Ecto neural progenitor cell (in vitro differentiated cells): Measurements from ENCODE around the gene APOBEC3A.

ENCODE experiments used
- DNase-seq: peaks from one replicate; pipeline ENCODE4 v3.0.0-alpha.2; 2018; ENCODE audit warnings: low spot score

APOBEC3A gene

GRCh38 chr22:38957046-38957770 lies at the start of gene APOBEC3A:
TSS of gene APOBEC3A (plus strand) at chr22:38957609. CDS start at chr22:38957692, 83 bp downstream.
- DNase-seq, result no peak

DNA sequence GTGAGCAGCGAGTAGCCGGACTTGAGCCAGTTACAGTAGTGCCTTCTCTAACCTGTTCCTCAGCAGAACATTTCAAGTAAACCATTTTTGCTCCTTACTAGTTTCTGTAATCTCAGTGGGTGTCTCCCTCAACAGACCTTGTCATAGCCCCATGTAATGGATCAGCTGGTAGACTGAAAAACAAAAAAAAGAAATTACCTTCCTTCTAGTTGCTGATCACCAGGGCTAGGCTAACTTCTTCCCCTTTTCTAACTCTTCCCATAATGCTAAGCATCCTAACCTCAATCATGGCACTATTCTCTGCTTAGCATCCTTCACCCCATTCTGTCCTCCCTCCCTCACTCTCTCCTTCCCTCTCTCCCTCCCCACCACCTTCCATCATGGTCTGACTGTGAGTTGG lies 49.6 kb upstream of the APOBEC3A start:
- no peak for DNase-seq

GRCh38 chr22:38911434-38911833 lies 46.0 kb upstream of the APOBEC3A start:
- no peak for DNase-seq

DNA sequence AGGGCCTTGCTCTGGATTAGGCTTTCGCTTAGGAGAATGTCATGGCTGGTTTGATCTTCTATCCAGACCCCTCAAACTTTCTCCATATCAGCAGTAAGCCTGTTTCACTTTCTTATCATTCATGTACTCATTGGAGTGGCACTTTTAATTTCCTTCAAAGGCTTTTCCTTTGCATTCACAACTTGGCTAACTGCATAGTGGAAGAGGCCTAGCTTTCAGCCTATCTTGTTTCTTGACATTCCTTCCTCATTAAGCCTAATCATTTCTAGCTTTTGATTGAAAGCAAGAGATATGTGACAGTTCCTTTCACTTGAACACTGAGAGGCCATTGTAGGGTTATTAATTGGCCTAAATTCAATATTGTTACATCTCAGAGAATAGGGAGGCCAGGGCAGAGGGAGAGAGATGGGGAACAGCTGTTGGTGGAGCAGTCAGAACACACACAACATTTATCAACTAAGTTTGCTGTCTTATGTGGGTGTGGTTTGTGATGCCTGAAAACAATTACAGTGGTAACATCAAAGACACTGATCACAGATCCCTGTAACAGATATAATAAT lies 37.7 kb upstream of the APOBEC3A start:
- DNase-seq, result no peak

DNA sequence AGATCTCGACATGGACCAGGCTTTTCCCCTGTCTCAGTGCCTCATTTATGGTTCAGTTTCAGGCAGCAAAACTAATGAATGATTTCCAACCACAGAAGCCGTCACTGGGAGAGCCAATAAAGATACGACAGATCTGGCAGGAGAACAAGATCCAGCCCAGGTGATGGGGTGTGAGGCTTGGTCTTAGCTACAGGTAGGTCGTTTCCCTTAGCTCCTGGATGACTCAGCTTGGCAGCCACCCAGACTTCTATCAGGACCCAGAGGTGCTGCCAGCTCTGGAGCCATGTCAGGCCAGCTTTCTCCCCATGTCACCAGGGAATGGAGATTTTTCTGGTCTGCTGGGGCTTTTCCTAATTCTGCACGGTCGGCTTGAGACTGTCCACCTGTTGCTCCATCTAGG lies 36.3 kb upstream of the APOBEC3A start:
- DNase-seq, result no peak

- no peak for DNase-seq
These were observed 35.6 kb upstream of the APOBEC3A start for GRCh38 chr22:38921806-38922205.

- DNase-seq, result no peak
These were observed 33.7 kb upstream of the APOBEC3A start for GRCh38 chr22:38923463-38924346.

- no peak for DNase-seq
These were observed 33.0 kb upstream of the APOBEC3A start for GRCh38 chr22:38924347-38924952.

DNA sequence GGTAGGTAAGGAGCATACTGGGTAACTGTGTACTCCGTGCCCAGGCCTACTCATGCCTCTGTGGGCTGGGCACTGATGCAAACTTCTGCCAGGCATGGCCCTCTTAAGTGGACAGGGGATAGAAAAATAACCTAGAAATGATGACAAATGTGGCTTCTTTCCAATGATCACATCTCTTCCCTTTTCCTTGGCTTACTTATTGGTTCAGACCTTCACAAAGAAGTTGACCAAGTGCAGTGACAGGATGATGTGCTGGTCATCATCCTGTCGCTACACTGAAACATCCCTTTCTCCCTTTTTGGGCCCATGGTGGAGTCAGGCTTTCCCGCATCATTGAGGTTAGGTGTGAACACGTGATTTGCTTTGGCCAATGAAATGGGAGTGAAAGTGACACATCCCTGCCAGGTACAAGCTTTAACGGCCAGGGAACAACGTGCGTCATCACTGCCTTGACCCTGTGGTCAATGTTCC lies 31.8 kb upstream of the APOBEC3A start:
- DNase-seq, result no peak

DNA sequence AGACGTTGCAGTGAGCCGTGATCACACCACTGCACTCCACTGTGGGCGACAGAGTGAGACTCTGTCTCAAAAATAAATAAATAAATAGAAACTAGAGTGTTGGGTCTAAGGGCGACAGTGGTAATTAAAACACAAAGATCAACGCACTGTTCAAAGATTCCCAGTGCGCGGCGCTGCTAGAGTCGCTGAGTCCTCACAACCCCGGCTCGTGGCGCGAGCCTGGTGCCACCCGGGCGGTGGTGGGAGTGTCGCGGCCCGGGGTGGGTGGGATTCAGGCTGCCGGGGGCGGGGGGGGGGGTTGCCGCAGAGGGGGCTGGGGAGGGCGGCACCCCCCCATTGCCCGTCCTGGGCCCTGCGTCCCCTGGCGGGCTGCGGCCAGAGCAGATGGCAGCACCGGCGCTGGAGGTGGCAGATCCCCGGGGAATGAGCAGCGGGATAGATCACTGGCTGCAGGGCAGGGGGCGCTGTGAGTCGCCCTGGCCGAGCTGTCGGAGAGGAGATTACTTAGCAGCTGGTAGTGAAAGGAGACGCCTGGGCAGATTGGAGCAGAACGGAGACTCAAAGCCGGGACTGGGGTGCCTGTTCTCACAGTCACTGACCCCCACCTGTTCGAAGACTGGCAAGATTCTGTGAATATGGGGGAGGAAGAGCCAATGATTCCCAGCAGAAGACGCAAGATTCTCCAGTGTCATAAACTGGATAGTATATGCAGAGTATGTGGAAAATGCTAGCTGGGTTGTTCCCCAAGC lies 30.2 kb upstream of the APOBEC3A start:
- DNase-seq, result peak; percentile 87

GRCh38 chr22:38930512-38930911 lies 26.9 kb upstream of the APOBEC3A start:
- no peak for DNase-seq

DNA sequence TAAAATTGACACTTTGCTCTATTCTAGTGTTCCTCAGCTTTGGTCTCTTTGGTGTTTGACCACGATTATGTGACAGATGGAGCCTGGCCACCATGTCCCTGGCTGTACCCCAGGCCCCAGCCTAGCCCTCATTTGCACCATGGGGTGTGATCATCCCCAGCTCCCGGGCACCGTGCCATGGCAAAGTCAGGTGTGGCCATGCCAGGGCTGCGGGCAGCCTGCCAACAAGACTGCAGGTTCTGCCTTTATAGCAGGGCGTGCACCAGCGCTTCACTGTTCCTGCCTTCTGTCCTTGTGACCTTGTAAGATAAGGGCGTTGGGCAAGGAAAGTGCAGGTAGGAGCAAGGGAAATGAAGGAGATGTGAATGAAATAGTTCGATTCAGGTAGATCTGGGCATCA lies 22.4 kb upstream of the APOBEC3A start:
- DNase-seq, result no peak

DNA sequence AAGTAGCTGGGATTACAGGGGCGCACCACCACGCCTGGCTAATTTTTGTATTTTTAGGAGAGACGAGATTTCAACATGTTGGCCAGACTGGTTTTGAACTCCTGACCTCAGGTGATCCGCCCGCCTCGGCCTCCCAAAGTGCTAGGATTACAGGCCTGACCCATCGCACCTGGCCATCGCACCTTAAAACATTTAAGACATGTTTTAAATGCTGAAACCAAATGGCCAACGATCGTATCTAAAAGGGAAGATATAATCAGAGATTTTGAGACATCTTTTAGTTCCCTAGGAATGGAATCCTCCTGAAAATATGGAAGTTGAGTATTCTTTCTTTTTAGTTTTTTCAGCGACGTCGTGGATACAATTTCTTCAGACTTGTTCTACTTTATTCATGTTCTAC lies 21.8 kb upstream of the APOBEC3A start:
- no peak for DNase-seq

DNA sequence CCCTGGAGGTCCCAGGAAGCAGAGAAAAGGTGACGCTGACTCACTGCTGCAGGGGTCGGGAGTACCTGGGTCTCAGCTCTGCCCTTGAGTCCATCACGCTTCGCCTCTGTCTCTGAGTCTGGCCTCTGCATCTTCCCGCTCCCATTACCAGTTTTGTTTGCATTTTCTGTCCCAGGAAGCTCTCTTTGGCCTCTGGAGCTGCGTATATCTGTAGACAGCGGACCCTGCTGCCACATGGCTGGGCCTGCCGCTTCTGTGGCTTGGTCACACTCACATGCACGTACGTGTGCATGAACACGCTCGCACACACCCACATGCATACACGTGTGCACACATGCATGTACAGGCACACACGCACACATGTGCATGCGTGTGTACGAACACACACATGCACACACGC lies 20.8 kb upstream of the APOBEC3A start:
- no peak for DNase-seq

- no peak for DNase-seq
These were observed 20.4 kb upstream of the APOBEC3A start for GRCh38 chr22:38937036-38937435.

DNA sequence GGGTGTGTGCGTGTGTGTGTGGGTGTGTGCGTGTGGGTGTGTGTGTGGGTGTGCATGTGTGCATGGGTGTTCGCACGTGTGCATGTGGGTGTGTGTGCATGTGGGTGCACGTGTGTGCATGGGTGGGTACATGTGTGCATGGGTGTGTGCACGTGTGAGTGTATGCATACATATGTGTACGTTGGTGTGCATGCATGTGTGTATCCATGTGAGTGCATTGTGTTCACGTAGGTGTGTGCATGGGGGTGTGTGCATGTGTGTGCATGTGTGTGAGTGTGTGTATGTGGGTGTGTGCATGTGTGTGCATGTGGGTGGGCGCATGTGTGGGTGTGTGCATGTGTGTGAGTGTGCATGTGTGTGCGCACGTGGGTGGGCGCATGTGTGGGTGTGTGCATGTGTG lies 19.9 kb upstream of the APOBEC3A start:
- peak; percentile 43 for DNase-seq

DNA sequence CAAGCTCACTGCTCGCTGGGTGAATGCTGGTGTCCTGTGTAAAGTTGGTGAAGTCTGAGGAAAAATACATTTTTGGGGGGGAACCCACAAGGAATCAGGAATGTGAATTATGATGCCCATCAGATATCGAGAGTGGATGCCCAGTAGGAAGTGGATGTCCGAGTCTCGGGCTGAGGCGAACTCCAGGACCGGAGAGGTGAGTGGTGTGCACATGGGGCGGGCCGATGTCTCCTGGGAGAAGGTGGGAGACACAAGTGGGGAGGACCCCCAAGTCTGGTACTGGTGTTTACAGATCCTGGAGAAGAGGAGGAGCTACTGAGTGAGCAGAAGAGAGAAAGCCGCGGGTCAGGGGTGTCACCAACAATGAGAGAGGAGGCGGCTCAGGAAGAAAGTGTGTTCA lies 19.2 kb upstream of the APOBEC3A start:
- DNase-seq, result no peak

- no peak for DNase-seq
These were observed 18.5 kb upstream of the APOBEC3A start for GRCh38 chr22:38938925-38939324.

GRCh38 chr22:38940811-38941384 lies 16.5 kb upstream of the APOBEC3A start:
- no peak for DNase-seq

GRCh38 chr22:38941488-38941987 lies 15.9 kb upstream of the APOBEC3A start:
- DNase-seq, result no peak

- DNase-seq, result no peak
These were observed 14.7 kb upstream of the APOBEC3A start for GRCh38 chr22:38942702-38943101.
